K562 (cell line): ENCODE data around the gene TCEANC. TPM values are rescaled to one million over a fixed set of nuclear protein-coding genes. Genes with fewer than 3 reads are reported as not detected.

Experiments
- CBFA2T2 ChIP-seq: fragments of 450-650 bp; conservative IDR thresholded peaks from 2 replicates; pipeline ENCODE4 v1.6.1; 2017; ENCODE audit warnings: mild to moderate bottlenecking
- CBX1 ChIP-seq: sonication (generic); IDR thresholded peaks from 2 replicates; pipeline ENCODE4 v1.6.1; 2016; ENCODE audit warnings: antibody characterized with exemption, low read depth, mild to moderate bottlenecking
- DDX20 ChIP-seq: fragments of 450-650 bp; IDR thresholded peaks from 2 replicates; pipeline ENCODE4 v1.6.1; 2016; ENCODE audit warnings: missing genetic modification characterization, low read depth, mild to moderate bottlenecking, missing compliant biosample characterization, moderate library complexity
- E2F6 ChIP-seq, 2 experiments: IDR thresholded peaks; 2 replicates each; pipeline ENCODE4 v1.6.1; 2011; ENCODE audit warnings: borderline replicate concordance in 1 of 2, control low read depth in 1 of 2, low read depth in 1 of 2, low read length in 1 of 2, mild to moderate bottlenecking in 1 of 2, mixed read lengths in 1 of 2, moderate library complexity in 1 of 2; ENCODE audit not compliant: insufficient read depth in 1 of 2, insufficient read length in 1 of 2, poor library complexity in 1 of 2, severe bottlenecking in 1 of 2; ENCODE audit errors: extremely low read depth in 1 of 2
- ETV6 ChIP-seq, 3 experiments: fragments of 150-350 bp in 1 of 3; sonication (generic) in 1 of 3; formaldehyde crosslinking in 1 of 3; IDR thresholded peaks; 2 replicates each; pipeline versions ENCODE4 v1.6.1 to v1.8.0; 2014 to 2022; ENCODE audit warnings: borderline replicate concordance in 2 of 3, low read depth in 2 of 3, antibody characterized with exemption in 1 of 3, low read length in 1 of 3, mild to moderate bottlenecking in 1 of 3, missing genetic modification reagents in 1 of 3
- FOXA1 ChIP-seq: fragments of 450-650 bp; IDR thresholded peaks from 2 replicates; pipeline ENCODE4 v1.6.1; 2016; ENCODE audit warnings: mild to moderate bottlenecking, borderline replicate concordance
- GATAD2B ChIP-seq: fragments of 450-650 bp; IDR thresholded peaks from 2 replicates; pipeline ENCODE4 v1.6.1; 2017; ENCODE audit warnings: mild to moderate bottlenecking, borderline replicate concordance
- HDAC1 ChIP-seq, 2 experiments: fragments of 450-650 bp; IDR thresholded peaks; 2 replicates each; pipeline ENCODE4 v1.6.1; 2016 to 2017; ENCODE audit warnings: inconsistent platforms in 1 of 2, mild to moderate bottlenecking in 1 of 2, moderate library complexity in 1 of 2
- NCOA1 ChIP-seq: fragments of 450-650 bp; IDR thresholded peaks from 2 replicates; pipeline ENCODE4 v1.6.1; 2016; ENCODE audit warnings: low read depth
- PATZ1 ChIP-seq: fragments of 250-450 bp; sonication (Bioruptor Pico); IDR thresholded peaks from 2 replicates; pipeline ENCODE4 v1.5.0; 2020; ENCODE audit warnings: mild to moderate bottlenecking, borderline replicate concordance
- PPARD ChIP-seq: fragments of 250-450 bp; sonication (Bioruptor Pico); IDR thresholded peaks from 2 replicates; pipeline ENCODE4 v1.8.0; 2022; ENCODE audit warnings: inconsistent platforms, mild to moderate bottlenecking, moderate library complexity
- PURB ChIP-seq: sonication (generic); formaldehyde crosslinking; IDR thresholded peaks from 2 replicates; pipeline ENCODE4 v1.9.0; 2021; ENCODE audit warnings: low read depth, mild to moderate bottlenecking, missing genetic modification reagents
- RFX5 ChIP-seq: IDR thresholded peaks from 2 replicates; pipeline ENCODE4 v1.6.1; 2011; ENCODE audit warnings: low read depth, mild to moderate bottlenecking, improper control_type of control experiment, low read length
- SMARCA4 ChIP-seq: fragments of 450-650 bp; IDR thresholded peaks from 2 replicates; pipeline ENCODE4 v1.6.1; 2016
- SP1 ChIP-seq: sonication (generic); formaldehyde crosslinking; IDR thresholded peaks from 2 replicates; pipeline ENCODE4 v1.8.1; 2022; ENCODE audit warnings: mild to moderate bottlenecking, missing genetic modification reagents
- ZNF79 ChIP-seq: fragments of 250-450 bp; sonication (Bioruptor Pico); IDR thresholded peaks from 2 replicates; pipeline ENCODE4 v1.4.0; 2020; ENCODE audit warnings: low read depth, mild to moderate bottlenecking, moderate library complexity
- polyA plus RNA-seq, 8 experiments: library from polyadenylated mRNA; depleted of rRNA in 4 of 8; stranded (reverse) in 5 of 8; unstranded in 3 of 8; fragments of >200 nt; fragmentation: Nextera tagmentation in 2 of 8; fragmentation: Illumina TruSeq in 1 of 8; extraction: Ambion mirVana in 2 of 8; extraction: Trizol in 1 of 8; gene quantifications; 2 replicates each; pipeline versions ENCODE4 v1.2.1 to v1.2.3, GENCODE V29; 2011 to 2014; ENCODE audit warnings: inconsistent platforms in 1 of 8, missing spikeins in 1 of 8
- total RNA-seq, 7 experiments: library from RNA; depleted of rRNA in 6 of 7; stranded (reverse); fragments of >200 nt in 6 of 7; fragmentation: Illumina TruSeq in 2 of 7; extraction: Trizol in 2 of 7; gene quantifications; 2 replicates each; pipeline versions ENCODE4 v1.2.1 to v1.2.3, GENCODE V29; 2011 to 2021; ENCODE audit warnings: low replicate concordance in 1 of 7
- TF ChIP-seq, protein P1 (sequence below), 3 experiments: fragments of 200-800 bp in 1 of 3; fragments of 250-450 bp in 1 of 3; fragments of 450-650 bp in 1 of 3; sonication (Bioruptor Pico) in 1 of 3; sonication (Bioruptor generic) in 1 of 3; formaldehyde crosslinking in 1 of 3; IDR thresholded peaks; 2 replicates each; pipeline versions ENCODE4 v1.6.1 to v1.8.0; 2016 to 2022; ENCODE audit warnings: mild to moderate bottlenecking in 2 of 3, missing genetic modification characterization in 2 of 3, missing compliant biosample characterization in 1 of 3, moderate library complexity in 1 of 3
- TF ChIP-seq, protein P2 (sequence below): fragments of 450-650 bp; IDR thresholded peaks from 2 replicates; pipeline ENCODE4 v1.6.1; 2016; ENCODE audit warnings: mild to moderate bottlenecking

The TCEANC gene
- total and polyA plus RNA-seq, 9 of the 15 experiments (the other 6 are each of a cell fraction or from before 2014, with no cell fraction given), result 1.2 to 2.8 (median 2.0) TPM

- TF ChIP-seq, protein P1, sequence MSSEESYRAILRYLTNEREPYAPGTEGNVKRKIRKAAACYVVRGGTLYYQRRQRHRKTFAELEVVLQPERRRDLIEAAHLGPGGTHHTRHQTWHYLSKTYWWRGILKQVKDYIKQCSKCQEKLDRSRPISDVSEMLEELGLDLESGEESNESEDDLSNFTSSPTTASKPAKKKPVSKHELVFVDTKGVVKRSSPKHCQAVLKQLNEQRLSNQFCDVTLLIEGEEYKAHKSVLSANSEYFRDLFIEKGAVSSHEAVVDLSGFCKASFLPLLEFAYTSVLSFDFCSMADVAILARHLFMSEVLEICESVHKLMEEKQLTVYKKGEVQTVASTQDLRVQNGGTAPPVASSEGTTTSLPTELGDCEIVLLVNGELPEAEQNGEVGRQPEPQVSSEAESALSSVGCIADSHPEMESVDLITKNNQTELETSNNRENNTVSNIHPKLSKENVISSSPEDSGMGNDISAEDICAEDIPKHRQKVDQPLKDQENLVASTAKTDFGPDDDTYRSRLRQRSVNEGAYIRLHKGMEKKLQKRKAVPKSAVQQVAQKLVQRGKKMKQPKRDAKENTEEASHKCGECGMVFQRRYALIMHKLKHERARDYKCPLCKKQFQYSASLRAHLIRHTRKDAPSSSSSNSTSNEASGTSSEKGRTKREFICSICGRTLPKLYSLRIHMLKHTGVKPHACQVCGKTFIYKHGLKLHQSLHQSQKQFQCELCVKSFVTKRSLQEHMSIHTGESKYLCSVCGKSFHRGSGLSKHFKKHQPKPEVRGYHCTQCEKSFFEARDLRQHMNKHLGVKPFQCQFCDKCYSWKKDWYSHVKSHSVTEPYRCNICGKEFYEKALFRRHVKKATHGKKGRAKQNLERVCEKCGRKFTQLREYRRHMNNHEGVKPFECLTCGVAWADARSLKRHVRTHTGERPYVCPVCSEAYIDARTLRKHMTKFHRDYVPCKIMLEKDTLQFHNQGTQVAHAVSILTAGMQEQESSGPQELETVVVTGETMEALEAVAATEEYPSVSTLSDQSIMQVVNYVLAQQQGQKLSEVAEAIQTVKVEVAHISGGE (CRISPR knock-in tag; IDR thresholded peaks at IDR 0.05), result peak in 1 of 3 experiments; percentile 72; a peak in 1 of 6 replicates
- TF ChIP-seq NCOA1 (peak; percentile 86), RFX5 (no peak), ETV6 (IDR thresholded peaks at IDR 0.05; ENCODE audit: borderline replicate concordance in 1 of 2, low read depth in 2 of 2, low read length in 1 of 2) (peak in 1 of 2 experiments; percentile 60; a peak in 1 of 4 replicates), ETV6 (CRISPR knock-in tag; IDR thresholded peaks at IDR 0.05; ENCODE audit: borderline replicate concordance) (no peak), DDX20 (tag) (no peak), E2F6 (IDR thresholded peaks at IDR 0.05; ENCODE audit: borderline replicate concordance in 1 of 2, extremely low read depth in 1 of 2, insufficient read depth in 1 of 2, insufficient read length in 1 of 2, low read depth in 1 of 2, low read length in 1 of 2, poor library complexity in 1 of 2, severe bottlenecking in 1 of 2) (peak; percentile 72), ZNF79 (CRISPR knock-in tag) (peak; percentile 10; the same call in 1 of the 2 replicates), PATZ1 (CRISPR knock-in tag) (no peak), CBX1 (no peak; the same call in 1 of the 2 replicates), PPARD (CRISPR knock-in tag) (no peak), GATAD2B (peak; percentile 44; the same call in 1 of the 2 replicates), CBFA2T2 (peak; percentile 91), SMARCA4 (peak; percentile 98), FOXA1 (no peak), HDAC1 (IDR thresholded peaks at IDR 0.05) (peak in 1 of 2 experiments; percentile 82; a peak in 2 of 4 replicates), SP1 (CRISPR knock-in tag) (peak; percentile 63; the same call in 1 of the 2 replicates), PURB (no peak)
- TF ChIP-seq, protein P2, sequence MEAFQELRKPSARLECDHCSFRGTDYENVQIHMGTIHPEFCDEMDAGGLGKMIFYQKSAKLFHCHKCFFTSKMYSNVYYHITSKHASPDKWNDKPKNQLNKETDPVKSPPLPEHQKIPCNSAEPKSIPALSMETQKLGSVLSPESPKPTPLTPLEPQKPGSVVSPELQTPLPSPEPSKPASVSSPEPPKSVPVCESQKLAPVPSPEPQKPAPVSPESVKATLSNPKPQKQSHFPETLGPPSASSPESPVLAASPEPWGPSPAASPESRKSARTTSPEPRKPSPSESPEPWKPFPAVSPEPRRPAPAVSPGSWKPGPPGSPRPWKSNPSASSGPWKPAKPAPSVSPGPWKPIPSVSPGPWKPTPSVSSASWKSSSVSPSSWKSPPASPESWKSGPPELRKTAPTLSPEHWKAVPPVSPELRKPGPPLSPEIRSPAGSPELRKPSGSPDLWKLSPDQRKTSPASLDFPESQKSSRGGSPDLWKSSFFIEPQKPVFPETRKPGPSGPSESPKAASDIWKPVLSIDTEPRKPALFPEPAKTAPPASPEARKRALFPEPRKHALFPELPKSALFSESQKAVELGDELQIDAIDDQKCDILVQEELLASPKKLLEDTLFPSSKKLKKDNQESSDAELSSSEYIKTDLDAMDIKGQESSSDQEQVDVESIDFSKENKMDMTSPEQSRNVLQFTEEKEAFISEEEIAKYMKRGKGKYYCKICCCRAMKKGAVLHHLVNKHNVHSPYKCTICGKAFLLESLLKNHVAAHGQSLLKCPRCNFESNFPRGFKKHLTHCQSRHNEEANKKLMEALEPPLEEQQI, result peak; percentile 67
These were observed 5.2 kb upstream of the TCEANC start (continued) for GRCh38 chrX:13647709-13648212.
